GM11168 (cell line): Measurements from ENCODE around the gene SLC37A1.

ENCODE experiments used
- in situ Hi-C: fragments of 300-500 bp; cut with MboI; formaldehyde crosslinking; loops from one replicate; pipeline ENCODE4 v1.12.0; 2022; ENCODE audit warnings: low sequenced_read_pairs; ENCODE audit not compliant: unreplicated experiment

Gene SLC37A1

GRCh38 chr21:42582787-42583476 lies 69.3 kb downstream of the SLC37A1 start:
- in situ Hi-C loops = no loop called here

GRCh38 chr21:42583477-42584295 lies 70.0 kb downstream of the SLC37A1 start:
- in situ Hi-C loops = no loop called here

- in situ Hi-C loops = no loop called here
Measured at GRCh38 chr21:42584296-42584641, 70.6 kb downstream of the SLC37A1 start.

- in situ Hi-C loops = no loop called here
Measured at GRCh38 chr21:42585881-42586280, 72.2 kb downstream of the SLC37A1 start.

- in situ Hi-C loops = no loop called here
Measured at GRCh38 chr21:42586406-42586805, 72.8 kb downstream of the SLC37A1 start.

- in situ Hi-C loops = no loop called here
Measured at GRCh38 chr21:42587036-42587435, 73.4 kb downstream of the SLC37A1 start.

GRCh38 chr21:42590431-42591131 lies 76.9 kb downstream of the SLC37A1 start:
- in situ Hi-C loops = no loop called here

- in situ Hi-C loops = no loop called here
Measured at GRCh38 chr21:42591170-42591869, 77.7 kb downstream of the SLC37A1 start.

- in situ Hi-C loops = no loop called here
Measured at GRCh38 chr21:42592156-42592820, 78.6 kb downstream of the SLC37A1 start.

GRCh38 chr21:42593007-42593814 lies 79.6 kb downstream of the SLC37A1 start:
- in situ Hi-C loops = no loop called here

- in situ Hi-C loops = no loop called here
Measured at GRCh38 chr21:42594616-42595282, 81.1 kb downstream of the SLC37A1 start.

GRCh38 chr21:42595283-42596187 lies 81.9 kb downstream of the SLC37A1 start:
- in situ Hi-C loops = no loop called here

GRCh38 chr21:42596657-42597056 lies 83.0 kb downstream of the SLC37A1 start:
- in situ Hi-C loops = no loop called here

- in situ Hi-C loops = no loop called here
Measured at GRCh38 chr21:42597487-42598158, 84.0 kb downstream of the SLC37A1 start.

GRCh38 chr21:42598159-42598735 lies 84.6 kb downstream of the SLC37A1 start:
- in situ Hi-C loops = no loop called here

- in situ Hi-C loops = no loop called here
Measured at GRCh38 chr21:42599486-42599885, 85.8 kb downstream of the SLC37A1 start.

GRCh38 chr21:42599962-42600361 lies 86.3 kb downstream of the SLC37A1 start:
- in situ Hi-C loops = loop anchor here (10.0 kb wide), 1 partner anchor 225 kb away; no protein-coding TSS in a partner anchor
